ENCODE data around the gene IL17C. TPM values are rescaled to one million over a fixed set of nuclear protein-coding genes. Genes with fewer than 3 reads are reported as not detected.
A peak's percentile ranks its signal among the peaks of the same experiment; 100 is the strongest.

IL17C gene
- total RNA-seq, 1 experiment from 2014 or later = 1.9 TPM

- TF ChIP-seq TP53 (CRISPR knock-in tag; IDR thresholded peaks at IDR 0.05) = 0 out of 2 replicates have a peak, but pooled peaks have one; percentile 12
- no peak for TF ChIP-seq ATF1 (CRISPR knock-in tag; IDR thresholded peaks at IDR 0.05)
- no peak for TF ChIP-seq TEAD1 (CRISPR knock-in tag; IDR thresholded peaks at IDR 0.05)
- TF ChIP-seq ESRRA (CRISPR knock-in tag; IDR thresholded peaks at IDR 0.05; ENCODE audit: borderline replicate concordance) = no peak
- no peak for TF ChIP-seq FOXK1 (CRISPR knock-in tag; IDR thresholded peaks at IDR 0.05)
- TF ChIP-seq ZNF219 (CRISPR knock-in tag; IDR thresholded peaks at IDR 0.05; ENCODE audit: borderline replicate concordance) = no peak
- TF ChIP-seq ETV6 (CRISPR knock-in tag; IDR thresholded peaks at IDR 0.05) = peak; percentile 99
- no peak for TF ChIP-seq JUN (CRISPR knock-in tag; IDR thresholded peaks at IDR 0.05)
- peak; percentile 14; the same call in 1 of the 2 replicates for TF ChIP-seq FOXP1 (CRISPR knock-in tag; IDR thresholded peaks at IDR 0.05; ENCODE audit: borderline replicate concordance)
- peak; percentile 92 for TF ChIP-seq ZNF423 (CRISPR knock-in tag; IDR thresholded peaks at IDR 0.05)
- no peak for TF ChIP-seq CBFB (CRISPR knock-in tag; IDR thresholded peaks at IDR 0.05; ENCODE audit: low read depth)
- 0 out of 2 replicates have a peak, but pooled peaks have one; percentile 22 for TF ChIP-seq MYBL2 (CRISPR knock-in tag; IDR thresholded peaks at IDR 0.05)
- TF ChIP-seq CREM (CRISPR knock-in tag; IDR thresholded peaks at IDR 0.05) = no peak
- no peak for TF ChIP-seq RELA (CRISPR knock-in tag; IDR thresholded peaks at IDR 0.05; ENCODE audit: borderline replicate concordance)
- TF ChIP-seq TEAD4 (CRISPR knock-in tag; IDR thresholded peaks at IDR 0.05) = no peak
- no peak for TF ChIP-seq NFE2L1 (CRISPR knock-in tag; IDR thresholded peaks at IDR 0.05)
- TF ChIP-seq FOXP4 (CRISPR knock-in tag; IDR thresholded peaks at IDR 0.05) = peak; percentile 10; the same call in 1 of the 2 replicates
- no peak for TF ChIP-seq STAT6 (CRISPR knock-in tag; conservative IDR thresholded peaks at IDR 0.05; ENCODE audit: low read depth)
- peak; percentile 55; the same call in 1 of the 2 replicates for TF ChIP-seq SP1 (CRISPR knock-in tag; conservative IDR thresholded peaks at IDR 0.05)
- no peak for TF ChIP-seq GTF2I (CRISPR knock-in tag; conservative IDR thresholded peaks at IDR 0.05)
- TF ChIP-seq CDX4 (CRISPR knock-in tag; IDR thresholded peaks at IDR 0.05; ENCODE audit: borderline replicate concordance) = no peak
- no peak for TF ChIP-seq SOX15 (CRISPR knock-in tag; IDR thresholded peaks at IDR 0.05)
- TF ChIP-seq USF1 (CRISPR knock-in tag; IDR thresholded peaks at IDR 0.05) = no peak
- TF ChIP-seq IRF1 (CRISPR knock-in tag; IDR thresholded peaks at IDR 0.05) = no peak
- TF ChIP-seq ZNF671 (CRISPR knock-in tag; IDR thresholded peaks at IDR 0.05) = no peak
- TF ChIP-seq E2F5 (CRISPR knock-in tag; IDR thresholded peaks at IDR 0.05) = no peak
Measured at GRCh38 chr16:88638323-88639230, at the start of gene IL17C (continued).
